Activated CD4-positive, alpha-beta T cell treated with anti-CD3 and anti-CD28 coated beads for 36 hours (primary cell): ENCODE results near the gene PRCC. TPM values are rescaled to one million over a fixed set of nuclear protein-coding genes. Genes with fewer than 3 reads are reported as not detected.
A peak's percentile ranks its signal among the peaks of the same experiment; 100 is the strongest.

Experiments used
- ATAC-seq: fragments of 200-7000 bp; cut with Tn5 transposase; one replicate; pipeline ENCODE4 v1.10.0; 2021; ENCODE audit warnings: mild to moderate bottlenecking, moderate library complexity
- CTCF ChIA-PET: fragments of 350-600 bp; sonication (Branson Sonifier 250); formaldehyde crosslinking; loops from one replicate; lab custom pipeline; 2021; ENCODE audit warnings: antibody characterized with exemption; lab: Charles Lee
- POLR2A ChIA-PET: fragments of 350-600 bp; sonication (Branson Sonifier 250); formaldehyde crosslinking; loops from one replicate; lab custom pipeline; 2021; ENCODE audit warnings: antibody characterized with exemption, inconsistent platforms; lab: Charles Lee
- DNase-seq: peaks from one replicate; pipeline ENCODE4 v3.0.0-alpha.2; 2020
- H3K27ac Mint-ChIP-seq: one replicate; pipeline ENCODE4 v1.8.0; 2021; ENCODE audit warnings: mixed read lengths
- H3K27me3 Mint-ChIP-seq: one replicate; pipeline ENCODE4 v1.8.0; 2021; ENCODE audit warnings: mixed read lengths
- H3K36me3 Mint-ChIP-seq: one replicate; pipeline ENCODE4 v1.8.0; 2021; ENCODE audit warnings: low read depth, mixed read lengths
- H3K4me1 Mint-ChIP-seq: one replicate; pipeline ENCODE4 v1.8.0; 2021; ENCODE audit warnings: mixed read lengths
- H3K4me3 Mint-ChIP-seq: one replicate; pipeline ENCODE4 v1.8.0; 2021; ENCODE audit warnings: mild to moderate bottlenecking, moderate library complexity, mixed read lengths
- H3K9me3 Mint-ChIP-seq: one replicate; pipeline ENCODE4 v1.8.0; 2021; ENCODE audit warnings: low read depth, mixed read lengths
- intact Hi-C, 2 experiments: fragments of 100-400 bp; cut with DNase I in 1 of 2; cut with micrococcal nuclease in 1 of 2; formaldehyde crosslinking; loops; one replicate each; pipeline versions ENCODE4 v1.14.2 to v1.15.1; 2022 to 2024; cut with DNase I, micrococcal nuclease
- total RNA-seq, 2 experiments: library from RNA; stranded (reverse); gene quantifications; one replicate each; pipeline ENCODE4 v1.2.3, GENCODE V29; 2021

The PRCC gene
- total RNA-seq, 2 experiments from 2014 or later = 80.4 to 110 TPM

DNA sequence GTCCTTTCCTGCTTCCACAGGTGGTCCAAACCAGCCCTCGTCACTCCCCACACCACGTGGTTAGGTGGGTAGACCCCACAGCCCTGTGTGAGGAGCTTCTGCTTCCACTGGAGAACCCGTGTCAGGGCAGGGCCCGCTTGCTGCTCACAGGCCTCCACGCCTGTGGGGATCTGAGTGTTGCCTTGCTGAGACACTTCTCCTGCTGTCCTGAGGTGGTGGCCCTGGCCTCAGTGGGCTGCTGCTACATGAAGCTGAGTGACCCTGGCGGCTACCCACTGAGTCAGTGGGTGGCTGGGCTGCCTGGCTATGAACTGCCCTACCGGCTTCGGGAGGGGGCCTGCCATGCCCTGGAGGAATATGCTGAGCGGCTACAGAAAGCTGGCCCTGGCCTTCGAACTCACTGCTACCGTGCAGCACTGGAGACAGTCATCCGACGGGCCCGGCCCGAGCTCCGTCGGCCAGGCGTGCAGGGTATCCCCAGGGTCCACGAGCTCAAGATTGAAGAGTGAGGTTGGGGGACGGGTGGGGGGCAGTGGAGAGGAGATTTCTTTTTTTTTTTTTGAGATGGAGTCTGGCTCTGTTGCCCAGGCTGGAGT is 33.2 kb upstream of the PRCC start:
- Mint-ChIP-seq H3K4me3 (no peak overlapping the region), H3K4me1 (peaks cover 21% of the 10 kb centered on the region), H3K9me3 (no peaks in the 10 kb centered on the region), H3K27me3 (no peaks in the 10 kb centered on the region), H3K36me3 (peaks cover 35% of the 10 kb centered on the region), H3K27ac (no peak overlapping the region)
- intact Hi-C loops = no loop called here
- DNase-seq = no peak
- ChIA-PET POLR2A (interaction anchor here (0.6 kb wide), 1 partner anchor 404 kb away, joined by 3 read pairs; no protein-coding TSS in a partner anchor), CTCF (interaction anchor here (0.9 kb wide), 2 partner anchors 18 to 103 kb away, joined by 3 to 4 read pairs; no protein-coding TSS in a partner anchor)
- ATAC-seq = no peak

DNA sequence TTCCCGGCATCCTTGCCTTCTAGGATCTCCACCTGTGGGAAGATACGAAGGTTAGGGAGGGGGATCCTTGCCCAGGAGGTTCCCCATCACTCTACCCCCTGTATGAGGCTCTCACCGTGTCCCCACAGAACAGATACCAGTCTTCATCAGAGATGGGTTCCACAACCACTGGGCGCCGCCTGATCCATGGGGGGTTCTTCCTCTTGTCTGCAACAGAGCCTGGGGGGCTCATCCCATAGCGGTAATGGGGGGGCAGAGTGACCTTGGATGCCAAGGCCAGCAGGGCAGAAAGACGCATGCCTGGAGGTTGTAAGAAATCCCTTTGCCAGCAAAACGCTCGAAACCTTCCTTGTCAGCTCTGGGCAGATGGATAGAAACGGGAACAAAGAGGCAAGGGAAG is 28.9 kb upstream of the PRCC start:
- no peak overlapping the region for H3K4me3 Mint-ChIP-seq
- H3K36me3 Mint-ChIP-seq = peaks cover 50% of the 10 kb centered on the region
- DNase-seq = no peak
- H3K9me3 Mint-ChIP-seq = no peaks in the 10 kb centered on the region
- CTCF ChIA-PET = interaction anchor here (0.7 to 4.7 kb wide), 3 partner anchors 11 to 1778 kb away, joined by 3 to 73 read pairs (median 4); partner anchors contain the start of genes ISG20L2 and METTL25B
- intact Hi-C loops = no loop called here
- no peaks in the 10 kb centered on the region for H3K27me3 Mint-ChIP-seq
- H3K4me1 Mint-ChIP-seq = peaks cover 34% of the 10 kb centered on the region
- ATAC-seq = no peak
- H3K27ac Mint-ChIP-seq = peak overlapping the region; percentile 72
- POLR2A ChIA-PET = no interaction called here

DNA sequence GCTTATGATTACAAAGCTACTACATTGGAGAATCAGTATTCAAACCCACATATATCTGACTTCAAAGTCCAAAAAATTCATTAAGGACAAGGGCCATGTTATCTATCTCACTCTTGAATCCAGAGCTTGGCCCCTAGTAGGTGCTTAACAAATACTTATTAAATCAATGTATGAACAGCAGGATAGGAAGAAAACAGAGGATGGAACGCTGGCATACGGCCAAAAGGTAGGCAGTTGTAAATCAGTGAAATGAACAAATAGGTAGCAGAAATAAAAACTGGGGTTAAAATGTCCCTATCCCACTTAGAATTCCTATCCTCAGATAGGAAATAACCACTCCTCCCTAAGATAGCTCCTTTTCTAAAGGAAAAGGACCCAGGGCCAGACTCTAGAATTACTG is 28.4 kb upstream of the PRCC start:
- intact Hi-C loops = no loop called here
- Mint-ChIP-seq H3K27ac (peak overlapping the region; percentile 72), H3K9me3 (no peaks in the 10 kb centered on the region), H3K36me3 (peaks cover 55% of the 10 kb centered on the region), H3K4me3 (peak overlapping the region; percentile 6), H3K4me1 (peaks cover 37% of the 10 kb centered on the region), H3K27me3 (no peaks in the 10 kb centered on the region)
- ChIA-PET POLR2A (interaction anchor here (2.5 kb wide), 1 partner anchor 11 kb away, joined by 55 read pairs; the partner anchor contains the start of genes ISG20L2 and METTL25B), CTCF (interaction anchor here (0.7 to 4.7 kb wide), 4 partner anchors 11 to 1778 kb away, joined by 3 to 73 read pairs (median 4); partner anchors contain the start of genes ISG20L2 and METTL25B)
- DNase-seq (no peak), ATAC-seq (no peak)

DNA sequence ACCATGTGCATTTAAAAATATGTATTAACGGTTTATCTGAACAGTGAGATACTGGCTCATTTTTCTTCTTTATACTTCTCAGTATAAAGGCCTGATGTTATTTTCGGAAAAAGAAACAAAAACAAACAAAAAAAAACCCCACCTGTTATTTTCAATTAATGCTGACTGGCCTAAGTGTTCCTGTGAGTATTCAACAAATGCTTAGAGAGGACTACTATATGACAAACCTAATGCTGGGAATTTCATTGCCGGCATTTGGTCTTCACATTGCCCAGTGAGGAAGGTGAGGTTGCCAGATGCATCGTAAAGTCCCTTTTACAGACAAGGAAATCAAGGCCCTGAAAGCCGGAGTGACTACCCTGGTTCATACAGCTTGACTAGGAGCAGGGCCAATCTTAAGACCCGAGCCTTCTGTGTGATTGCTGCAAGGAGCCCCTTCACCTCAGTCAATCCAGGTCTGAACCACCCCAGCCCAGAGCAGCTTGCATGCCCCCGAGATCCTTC is 27.0 kb upstream of the PRCC start:
- H3K4me3 Mint-ChIP-seq = peak overlapping the region; percentile 98
- H3K4me1 Mint-ChIP-seq = peaks cover 43% of the 10 kb centered on the region
- no peak for ATAC-seq
- H3K27ac Mint-ChIP-seq = peak overlapping the region; percentile 94
- ChIA-PET POLR2A (interaction anchor here (1.0 to 2.5 kb wide), 6 partner anchors 10 to 27 kb away, joined by 5 to 55 read pairs (median 19); partner anchors contain the start of genes HDGF, ISG20L2, METTL25B and PRCC), CTCF (interaction anchor here (0.9 to 4.7 kb wide), 7 partner anchors 12 to 32 kb away, joined by 4 to 73 read pairs (median 5); partner anchors contain the start of genes HDGF, ISG20L2, METTL25B and PRCC)
- H3K9me3 Mint-ChIP-seq = no peaks in the 10 kb centered on the region
- DNase-seq = no peak
- H3K36me3 Mint-ChIP-seq = peaks cover 65% of the 10 kb centered on the region
- intact Hi-C loops = loop anchor here in 1 of 2 experiments (2.0 to 10.0 kb wide), 3 partner anchors 239 to 885 kb away; partner anchors contain the start of genes ETV3, GON4L, MEF2D and SYT11
- H3K27me3 Mint-ChIP-seq = no peaks in the 10 kb centered on the region

DNA sequence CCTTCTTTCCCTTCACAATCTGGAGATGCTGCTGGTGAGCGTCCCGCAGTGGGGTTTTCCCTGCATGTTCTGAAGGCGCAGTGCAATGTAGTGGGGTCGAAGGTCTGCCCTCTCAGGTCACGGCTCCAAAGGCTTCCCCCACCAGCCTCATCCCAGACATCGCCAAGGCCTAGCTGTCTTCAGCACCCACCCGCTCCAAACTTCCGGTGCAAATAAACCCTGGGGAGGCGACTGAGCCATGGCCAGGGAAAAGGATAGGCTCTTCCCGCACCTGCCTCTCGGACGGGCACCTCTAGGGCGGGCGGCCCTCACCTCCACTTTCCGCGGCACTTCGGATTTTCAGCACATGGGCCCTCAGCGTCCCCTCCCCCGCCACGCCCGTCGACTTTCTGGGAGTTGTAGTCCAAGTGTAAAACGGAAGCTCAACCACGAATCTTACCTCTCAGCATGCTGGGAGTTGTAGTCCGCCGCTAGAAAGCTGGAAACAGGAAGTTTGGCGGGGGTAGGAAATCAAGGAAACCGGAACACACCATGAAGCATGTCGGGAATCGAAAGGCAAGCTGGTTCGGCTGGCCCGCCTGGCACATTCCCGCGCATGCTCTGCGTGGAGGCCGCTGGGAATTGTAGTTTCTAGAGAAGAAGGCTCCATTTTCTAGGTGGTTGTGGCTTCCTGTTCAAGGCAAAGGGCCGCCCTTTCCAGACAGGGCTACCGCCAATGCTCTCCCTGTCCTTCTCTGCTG is 26.4 kb upstream of the PRCC start, which contains the start of gene MRPL24:
TSS of gene MRPL24 (minus strand) at position 348 of the 740 bp plus-strand sequence. CDS start 2,384 bp downstream, outside the sequence.
- peak; percentile 86 for ATAC-seq
- peak within 1 kb of the TSS; percentile 98 for H3K4me3 Mint-ChIP-seq
- H3K4me1 Mint-ChIP-seq = peaks cover 48% of the 10 kb centered on the region
- peak; percentile 98 for DNase-seq
- H3K36me3 Mint-ChIP-seq = peaks cover 71% of the 10 kb centered on the region
- CTCF ChIA-PET = interaction anchor here (0.7 to 4.7 kb wide), 10 partner anchors 11 to 150 kb away, joined by 3 to 73 read pairs (median 5); partner anchors contain the start of genes HDGF, ISG20L2, METTL25B and PRCC
- H3K27me3 Mint-ChIP-seq = no peaks in the 10 kb centered on the region
- POLR2A ChIA-PET = interaction anchor here (0.8 to 2.5 kb wide), 8 partner anchors 10 to 147 kb away, joined by 3 to 55 read pairs (median 10); partner anchors contain the start of genes HDGF, ISG20L2, METTL25B and PRCC
- intact Hi-C loops = loop anchor here (1.0 to 10.0 kb wide), 9 partner anchors 10 to 886 kb away; partner anchors contain the start of genes HDGF (in 2 of the 2), ISG20L2 (in 2 of the 2), METTL25B (in 2 of the 2) and PRCC (in 2 of the 2)
- H3K27ac Mint-ChIP-seq = peak within 1 kb of the TSS; percentile 94
- H3K9me3 Mint-ChIP-seq = no peaks in the 10 kb centered on the region

DNA sequence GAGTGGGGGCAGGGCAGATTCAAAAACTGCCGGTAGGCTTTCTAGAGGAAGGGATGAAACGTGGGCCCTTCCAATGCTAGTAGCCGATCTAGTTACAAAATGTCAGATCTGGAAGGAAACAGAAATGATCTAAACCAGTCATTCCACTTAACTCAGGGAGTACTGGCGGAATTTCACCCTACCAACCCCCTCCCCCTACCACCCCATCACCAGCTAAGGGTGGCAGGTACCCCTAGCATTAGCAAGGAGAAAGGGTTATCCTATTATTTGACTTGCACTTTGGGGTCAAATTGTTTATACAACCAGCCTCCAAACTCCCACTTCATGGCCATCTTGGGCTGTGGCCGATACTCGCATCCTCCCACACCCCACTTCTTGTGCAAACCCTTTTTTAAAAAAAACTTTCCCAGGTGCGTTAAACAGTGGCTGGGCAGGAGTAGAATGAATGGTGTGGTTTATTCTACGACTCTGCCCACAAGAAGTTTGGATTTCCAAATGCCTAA is 25.8 kb upstream of the PRCC start:
- peak overlapping the region; percentile 94 for H3K27ac Mint-ChIP-seq
- CTCF ChIA-PET = interaction anchor here (0.7 to 4.7 kb wide), 10 partner anchors 10 to 149 kb away, joined by 3 to 73 read pairs (median 5); partner anchors contain the start of genes HDGF, ISG20L2, METTL25B and PRCC

DNA sequence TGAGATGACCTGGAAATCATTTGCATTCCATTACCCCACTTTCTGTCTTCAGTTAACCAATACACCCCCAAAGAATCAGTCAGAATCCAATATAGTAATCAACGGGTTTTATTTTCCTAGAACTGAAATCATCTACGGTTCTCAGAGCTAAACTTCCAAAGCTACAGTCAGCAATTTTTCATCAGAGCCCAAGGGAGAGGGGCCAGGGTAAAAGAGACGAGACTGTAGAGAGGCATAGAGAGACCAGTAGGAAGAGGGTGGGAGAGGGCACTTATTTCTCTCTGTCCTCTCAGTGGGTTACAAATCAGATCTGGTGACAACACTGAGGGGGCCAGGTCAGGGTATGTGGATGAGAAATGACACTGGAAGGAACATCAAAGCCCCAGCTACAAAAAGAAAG is 25.3 kb upstream of the PRCC start:
- Mint-ChIP-seq H3K4me1 (peaks cover 59% of the 10 kb centered on the region), H3K27ac (peak overlapping the region; percentile 94), H3K9me3 (no peaks in the 10 kb centered on the region), H3K4me3 (peak overlapping the region; percentile 98), H3K27me3 (no peaks in the 10 kb centered on the region), H3K36me3 (peaks cover 73% of the 10 kb centered on the region)
- CTCF ChIA-PET = interaction anchor here (1.7 to 4.7 kb wide), 5 partner anchors 10 to 27 kb away, joined by 5 to 73 read pairs (median 19); partner anchors contain the start of genes HDGF, ISG20L2, METTL25B and PRCC
- POLR2A ChIA-PET = interaction anchor here (0.8 to 1.9 kb wide), 6 partner anchors 10 to 26 kb away, joined by 3 to 42 read pairs (median 10); partner anchors contain the start of genes HDGF, ISG20L2, METTL25B and PRCC
- ATAC-seq = peak; percentile 4
- intact Hi-C loops = loop anchor here in 1 of 2 experiments (5.0 to 10.0 kb wide), 2 partner anchors 395 to 887 kb away; partner anchors contain the start of genes ETV3, GON4L and SYT11
- peak; percentile 46 for DNase-seq

More for the DNA sequence above, 25.8 kb upstream of the PRCC start:
- ATAC-seq (peak; percentile 11), DNase-seq (peak; percentile 56)
- H3K27me3 Mint-ChIP-seq = no peaks in the 10 kb centered on the region
- intact Hi-C loops = loop anchor here (1.0 to 10.0 kb wide), 9 partner anchors 10 to 887 kb away; partner anchors contain the start of genes HDGF (in 2 of the 2), ISG20L2 (in 2 of the 2), METTL25B (in 2 of the 2) and PRCC (in 2 of the 2)
- peaks cover 54% of the 10 kb centered on the region for H3K4me1 Mint-ChIP-seq
- peak overlapping the region; percentile 98 for H3K4me3 Mint-ChIP-seq
- POLR2A ChIA-PET = interaction anchor here (0.8 to 2.5 kb wide), 9 partner anchors 10 to 148 kb away, joined by 3 to 55 read pairs (median 6); partner anchors contain the start of genes HDGF, ISG20L2, METTL25B and PRCC
- peaks cover 73% of the 10 kb centered on the region for H3K36me3 Mint-ChIP-seq
- H3K9me3 Mint-ChIP-seq = no peaks in the 10 kb centered on the region

DNA sequence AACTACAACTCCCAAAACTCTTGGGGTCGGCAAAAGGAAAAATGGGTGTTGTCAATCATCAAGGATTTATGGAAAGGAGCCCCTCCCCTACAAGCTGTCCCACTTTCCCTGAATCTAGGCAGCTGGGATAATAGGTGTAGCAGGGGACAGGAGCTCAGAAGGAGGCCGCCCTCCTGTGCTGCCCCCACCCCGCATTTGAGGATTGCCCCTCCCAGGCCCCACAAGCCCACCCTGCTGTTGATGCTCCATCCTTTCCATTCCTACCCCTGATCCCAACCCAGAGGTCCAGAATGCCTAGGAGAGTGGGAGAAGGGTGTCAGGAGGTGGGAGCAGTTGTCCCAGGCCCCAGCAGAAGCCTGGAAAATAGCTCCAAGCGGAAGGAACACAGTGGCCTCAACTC is 24.5 kb upstream of the PRCC start:
- CTCF ChIA-PET = interaction anchor here (2.8 to 4.7 kb wide), 3 partner anchors 9 to 24 kb away, joined by 19 to 73 read pairs (median 21); partner anchors contain the start of genes HDGF, ISG20L2, METTL25B and PRCC
- H3K27me3 Mint-ChIP-seq = no peaks in the 10 kb centered on the region
- POLR2A ChIA-PET = interaction anchor here (0.9 to 1.1 kb wide), 2 partner anchors 9 to 25 kb away, joined by 3 to 4 read pairs; partner anchors contain the start of genes HDGF and PRCC
- DNase-seq (no peak), ATAC-seq (no peak)
- peaks cover 72% of the 10 kb centered on the region for H3K36me3 Mint-ChIP-seq
- intact Hi-C loops = loop anchor here in 1 of 2 experiments (5.0 to 10.0 kb wide), 2 partner anchors 394 to 888 kb away; partner anchors contain the start of genes ETV3, GON4L and SYT11
- peak overlapping the region; percentile 94 for H3K27ac Mint-ChIP-seq
- peaks cover 66% of the 10 kb centered on the region for H3K4me1 Mint-ChIP-seq
- peak overlapping the region; percentile 10 for H3K4me3 Mint-ChIP-seq
- no peaks in the 10 kb centered on the region for H3K9me3 Mint-ChIP-seq

DNA sequence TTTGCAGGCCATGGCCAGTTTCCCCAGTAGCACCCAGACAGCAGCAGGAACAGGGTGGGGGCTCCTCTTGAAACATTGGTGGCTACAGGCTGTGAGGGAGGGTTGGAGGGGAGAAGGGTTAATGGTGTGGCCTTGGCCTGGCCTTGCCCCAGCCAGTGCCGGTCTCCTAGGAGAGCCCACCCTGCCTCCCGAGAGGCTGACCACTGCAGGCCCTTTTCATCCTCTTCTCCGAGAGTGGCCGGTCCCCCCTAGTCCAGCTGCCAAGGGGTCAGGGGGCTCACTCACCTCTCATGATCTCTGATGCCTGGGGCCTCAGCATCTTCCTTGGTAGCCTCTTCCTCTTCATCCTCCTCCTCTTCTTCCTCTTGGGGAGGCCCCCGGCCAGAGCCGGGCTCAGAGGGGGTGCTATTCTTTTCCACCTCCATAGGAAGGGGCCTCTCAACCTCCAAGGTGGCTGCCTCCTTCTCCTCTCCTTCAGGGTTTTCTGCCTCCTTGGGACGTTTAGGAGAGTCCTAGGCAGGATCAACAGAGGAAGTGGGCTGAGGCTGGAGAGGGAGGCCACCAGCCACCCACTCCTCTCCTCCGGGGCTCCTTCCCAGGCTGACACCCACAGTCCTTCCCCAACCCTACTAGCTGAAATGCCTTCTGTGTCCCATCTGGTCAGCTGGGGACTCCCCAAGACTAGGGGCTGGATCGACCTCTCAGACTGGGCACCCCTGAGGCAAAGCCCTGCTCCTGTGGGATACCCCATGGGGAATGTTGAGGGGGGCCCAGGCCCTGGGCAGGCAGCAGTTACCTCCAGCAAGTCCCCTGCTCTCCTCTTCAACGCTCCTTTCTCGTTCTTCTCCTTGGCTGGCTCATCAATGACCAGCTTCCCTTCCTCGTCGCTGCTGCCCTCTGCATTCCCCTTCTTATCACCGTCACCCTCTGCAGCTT is 23.7 kb upstream of the PRCC start:
- intact Hi-C loops = loop anchor here in 1 of 2 experiments (5.0 to 10.0 kb wide), 2 partner anchors 394 to 889 kb away; partner anchors contain the start of genes ETV3, GON4L and SYT11
- POLR2A ChIA-PET = interaction anchor here (0.8 to 1.1 kb wide), 2 partner anchors 9 to 24 kb away, joined by 3 to 4 read pairs; partner anchors contain the start of gene PRCC
- Mint-ChIP-seq H3K36me3 (peaks cover 69% of the 10 kb centered on the region), H3K4me1 (peaks cover 72% of the 10 kb centered on the region), H3K4me3 (peak overlapping the region; percentile 10), H3K27me3 (no peaks in the 10 kb centered on the region), H3K27ac (peak overlapping the region; percentile 94), H3K9me3 (no peaks in the 10 kb centered on the region)
- ATAC-seq (no peak), DNase-seq (no peak)
- CTCF ChIA-PET = interaction anchor here (2.8 to 4.7 kb wide), 3 partner anchors 8 to 24 kb away, joined by 19 to 73 read pairs (median 21); partner anchors contain the start of genes HDGF, ISG20L2, METTL25B and PRCC
